Gastrocnemius medialis (tissue), 4 donors: ENCODE data around the gene SMYD2. TPM values are rescaled to one million over a fixed set of nuclear protein-coding genes. Genes with fewer than 3 reads are reported as not detected.
A peak's percentile ranks its signal among the peaks of the same experiment; 100 is the strongest.

ENCODE experiments used
- ATAC-seq, 2 donors: fragments of 150-250 bp; one replicate each; pipeline ENCODE4 v1.9.1; 2016
- DNase-seq, 2 donors: peaks; one replicate each; pipeline ENCODE4 v3.0.0-alpha.2; 2019
- H3K27ac ChIP-seq, 4 donors: fragments of 200-600 bp; sonication (generic); 1 replicate in 1 of 4; 2 replicates in 3 of 4; pipeline ENCODE4 v1.5.1; 2016 to 2018; ENCODE audit warnings: mild to moderate bottlenecking in 2 of 4, moderate library complexity in 1 of 4
- H3K27me3 ChIP-seq, 3 donors: fragments of 200-600 bp; sonication (generic) in 2 of 3; 1 replicate in 1 of 3; 2 replicates in 2 of 3; pipeline versions ENCODE4 v1.5.1 to v1.6.0; 2016 to 2019; ENCODE audit warnings: mild to moderate bottlenecking in 1 of 3, moderate library complexity in 1 of 3
- H3K36me3 ChIP-seq, 2 donors: fragments of 200-600 bp; sonication (generic) in 1 of 2; one replicate each; pipeline ENCODE4 v1.5.1; 2017 to 2018
- H3K4me1 ChIP-seq, 2 donors: fragments of 200-600 bp; sonication (generic) in 1 of 2; one replicate each; pipeline ENCODE4 v1.5.1; 2016 to 2017; ENCODE audit warnings: mild to moderate bottlenecking in 2 of 2
- H3K4me3 ChIP-seq, 4 donors: fragments of 200-600 bp; sonication (generic) in 3 of 4; 1 replicate in 1 of 4; 2 replicates in 3 of 4; pipeline ENCODE4 v1.5.1; 2016 to 2019; ENCODE audit warnings: mild to moderate bottlenecking in 2 of 4
- H3K9me3 ChIP-seq, 3 donors: fragments of 200-600 bp; sonication (generic) in 2 of 3; 1 replicate in 1 of 3; 2 replicates in 2 of 3; pipeline ENCODE4 v1.5.1; 2016 to 2019
- POLR2A ChIP-seq, 2 donors: fragments of 450-650 bp; IDR thresholded peaks; one replicate each; pipeline ENCODE4 v1.6.1; 2017; ENCODE audit warnings: antibody characterized with exemption in 2 of 2, mild to moderate bottlenecking in 2 of 2, moderate library complexity in 2 of 2
- in situ Hi-C, 4 donors: fragments of 200-750 bp; cut with MboI; loops; one replicate each; pipeline versions ENCODE4 v1.15.0 to v1.8.0; 2017; ENCODE audit warnings: low sequenced_read_pairs in 4 of 4
- intact Hi-C: fragments of 100-400 bp; cut with DNase I; formaldehyde crosslinking; loops from one replicate; pipeline ENCODE4 v1.15.1; 2023; ENCODE audit warnings: low total_unique reads
- total RNA-seq, 4 donors: library from RNA; depleted of rRNA; stranded (reverse); fragments of >200 nt; gene quantifications; one replicate each; pipeline versions ENCODE4 v1.1.0 to v1.2.3, GENCODE V29; 2016
- TF ChIP-seq, protein P1 (sequence below), 5 experiments: fragments of 450-650 bp in 3 of 5; fragments of 200-600 bp in 2 of 5; sonication (generic) in 2 of 5; IDR thresholded peaks in 4 of 5; conservative IDR thresholded peaks in 1 of 5; 1 replicate in 4 of 5; 2 replicates in 1 of 5; pipeline ENCODE4 v1.5.1; 2016 to 2019; ENCODE audit warnings: antibody characterized with exemption in 5 of 5, mild to moderate bottlenecking in 3 of 5, moderate library complexity in 3 of 5

Gene SMYD2
- total RNA-seq, 4 donors from 2014 or later, result 57.2 to 112 (median 80.4) TPM

DNA sequence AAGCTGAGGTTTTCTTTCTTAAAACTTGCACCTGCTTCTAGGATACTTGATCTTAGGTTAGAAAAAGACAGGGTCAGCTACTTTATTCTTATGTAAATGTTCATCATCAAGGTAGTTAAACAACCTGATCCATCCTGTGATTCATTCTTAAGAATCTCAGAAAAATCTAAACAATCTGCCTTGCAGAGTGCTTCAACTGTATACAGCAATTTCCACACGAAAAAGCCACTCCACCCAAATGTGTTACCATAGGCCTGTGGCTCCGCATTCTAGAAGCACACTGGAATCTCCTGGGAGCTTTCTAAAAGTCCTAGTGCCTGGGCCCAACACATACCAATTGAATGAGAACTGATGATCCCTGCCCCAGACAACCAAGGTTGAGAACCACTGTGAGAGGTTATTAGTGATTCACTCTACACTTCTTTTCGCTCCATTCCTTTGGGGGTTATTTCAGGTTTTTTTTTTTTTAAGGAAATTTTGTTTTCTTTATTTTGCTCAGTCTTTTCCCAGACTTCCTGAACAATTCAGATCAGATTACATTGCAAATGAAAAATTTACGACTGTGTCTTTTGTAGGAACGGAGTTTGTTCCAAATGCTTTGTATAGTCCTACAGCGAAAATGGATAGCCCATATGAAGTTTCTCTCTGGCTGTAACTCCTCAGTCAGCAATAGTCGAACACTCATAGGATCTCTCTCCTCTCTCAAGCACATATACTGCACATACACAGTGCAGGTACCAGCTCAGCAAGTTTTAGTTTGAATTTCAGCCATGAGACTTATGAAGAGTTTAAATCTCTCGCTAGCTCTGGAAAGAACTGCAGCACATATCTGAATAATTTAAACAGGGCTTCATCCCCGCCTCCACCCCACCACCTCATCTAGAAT lies 16.1 kb downstream of the SMYD2 start:
- H3K4me1 ChIP-seq, result peaks cover 24 to 34% of the 10 kb centered on the region in 2 donors
- ATAC-seq, result peak; percentile 94 to 97

DNA sequence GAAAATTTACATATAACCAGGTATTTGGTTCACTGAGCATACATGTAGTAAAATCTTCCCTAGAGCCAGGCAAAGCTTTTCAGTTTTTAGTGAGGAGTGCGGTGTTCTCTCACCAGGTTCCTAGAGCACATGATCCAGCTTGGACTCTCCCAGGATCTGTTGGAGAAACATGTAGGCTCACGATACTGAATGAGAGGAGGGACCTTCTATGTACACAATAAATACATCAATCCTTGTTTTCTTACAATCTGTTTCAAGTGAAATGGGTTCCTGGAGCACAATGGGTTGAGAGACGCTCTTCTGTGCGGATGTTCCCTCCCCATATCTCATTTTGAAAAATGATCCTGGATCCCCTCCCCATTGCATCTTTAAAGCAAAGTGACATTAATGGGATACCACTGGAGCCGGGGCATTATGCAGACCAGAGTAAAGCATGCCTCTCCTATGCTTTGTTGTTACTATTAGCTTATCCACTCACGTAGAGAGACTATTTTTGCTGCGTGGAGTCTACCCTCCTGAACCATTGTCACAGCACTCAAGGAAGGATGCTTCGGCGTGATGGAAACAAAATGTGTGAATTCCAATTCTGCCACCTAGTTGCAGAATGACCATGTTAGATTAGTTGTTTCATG lies 19.3 kb downstream of the SMYD2 start:
- Histone ChIP-seq H3K4me3 (no peak overlapping the region), H3K27me3 (no peaks in the 10 kb centered on the region), H3K27ac (no peak overlapping the region), H3K36me3 (no peaks in the 10 kb centered on the region), H3K9me3 (no peaks in the 10 kb centered on the region), H3K4me1 (peaks cover 19 to 31% of the 10 kb centered on the region in 2 donors)
- in situ Hi-C loops (no loop called here), intact Hi-C loops (no loop called here)
- no peak for ATAC-seq
- no peak for DNase-seq
- no peak for TF ChIP-seq POLR2A (IDR thresholded peaks at IDR 0.05)
- TF ChIP-seq, protein P1, sequence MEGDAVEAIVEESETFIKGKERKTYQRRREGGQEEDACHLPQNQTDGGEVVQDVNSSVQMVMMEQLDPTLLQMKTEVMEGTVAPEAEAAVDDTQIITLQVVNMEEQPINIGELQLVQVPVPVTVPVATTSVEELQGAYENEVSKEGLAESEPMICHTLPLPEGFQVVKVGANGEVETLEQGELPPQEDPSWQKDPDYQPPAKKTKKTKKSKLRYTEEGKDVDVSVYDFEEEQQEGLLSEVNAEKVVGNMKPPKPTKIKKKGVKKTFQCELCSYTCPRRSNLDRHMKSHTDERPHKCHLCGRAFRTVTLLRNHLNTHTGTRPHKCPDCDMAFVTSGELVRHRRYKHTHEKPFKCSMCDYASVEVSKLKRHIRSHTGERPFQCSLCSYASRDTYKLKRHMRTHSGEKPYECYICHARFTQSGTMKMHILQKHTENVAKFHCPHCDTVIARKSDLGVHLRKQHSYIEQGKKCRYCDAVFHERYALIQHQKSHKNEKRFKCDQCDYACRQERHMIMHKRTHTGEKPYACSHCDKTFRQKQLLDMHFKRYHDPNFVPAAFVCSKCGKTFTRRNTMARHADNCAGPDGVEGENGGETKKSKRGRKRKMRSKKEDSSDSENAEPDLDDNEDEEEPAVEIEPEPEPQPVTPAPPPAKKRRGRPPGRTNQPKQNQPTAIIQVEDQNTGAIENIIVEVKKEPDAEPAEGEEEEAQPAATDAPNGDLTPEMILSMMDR (IDR thresholded peaks at IDR 0.05 in 4 of 5, conservative IDR thresholded peaks at IDR 0.05 in 1 of 5), result no peak

More for the DNA sequence above, 16.1 kb downstream of the SMYD2 start:
- H3K36me3 ChIP-seq, result no peaks in the 10 kb centered on the region
- H3K27ac ChIP-seq, result peak overlapping the region; percentile 51 to 79 (median 65)
- H3K27me3 ChIP-seq, result no peaks in the 10 kb centered on the region
- peak overlapping the region in 3 of 4 donors; percentile 5 to 12 (median 11) for H3K4me3 ChIP-seq
- in situ Hi-C loops, result no loop called here
- TF ChIP-seq POLR2A (IDR thresholded peaks at IDR 0.05), result no peak
- TF ChIP-seq, protein P1 (IDR thresholded peaks at IDR 0.05 in 4 of 5, conservative IDR thresholded peaks at IDR 0.05 in 1 of 5), result no peak
- intact Hi-C loops, result loop anchor here (5.0 kb wide), 1 partner anchor 35 kb away; no protein-coding TSS in a partner anchor
- no peak for DNase-seq
- H3K9me3 ChIP-seq, result no peaks in the 10 kb centered on the region

DNA sequence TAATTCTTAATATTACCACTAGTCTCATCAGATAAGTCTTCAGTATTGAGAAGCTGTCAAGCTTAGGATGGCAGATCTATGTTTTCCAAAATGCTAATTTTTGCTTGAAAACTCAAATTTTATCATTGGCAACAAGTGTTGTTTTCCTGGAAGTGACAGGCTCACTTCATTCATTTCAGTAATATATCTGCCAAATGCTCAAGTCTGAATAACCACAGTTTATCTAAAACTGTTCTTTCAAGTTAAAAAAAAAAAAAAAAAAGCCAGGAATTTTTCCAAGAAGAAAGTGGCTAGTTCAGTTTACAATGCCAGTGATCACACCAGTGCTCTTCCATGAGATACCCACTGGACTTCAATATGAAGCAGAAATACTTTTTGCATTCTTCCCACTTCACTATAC lies 20.6 kb downstream of the SMYD2 start:
- DNase-seq (no peak), ATAC-seq (no peak)
- Histone ChIP-seq H3K9me3 (no peaks in the 10 kb centered on the region), H3K36me3 (no peaks in the 10 kb centered on the region), H3K27me3 (no peaks in the 10 kb centered on the region), H3K4me3 (no peak overlapping the region), H3K4me1 (peaks cover 7 to 19% of the 10 kb centered on the region in 2 donors), H3K27ac (no peak overlapping the region)
- TF ChIP-seq, protein P1 (IDR thresholded peaks at IDR 0.05 in 4 of 5, conservative IDR thresholded peaks at IDR 0.05 in 1 of 5), result no peak
- no peak for TF ChIP-seq POLR2A (IDR thresholded peaks at IDR 0.05)
- in situ Hi-C loops (no loop called here), intact Hi-C loops (no loop called here)

DNA sequence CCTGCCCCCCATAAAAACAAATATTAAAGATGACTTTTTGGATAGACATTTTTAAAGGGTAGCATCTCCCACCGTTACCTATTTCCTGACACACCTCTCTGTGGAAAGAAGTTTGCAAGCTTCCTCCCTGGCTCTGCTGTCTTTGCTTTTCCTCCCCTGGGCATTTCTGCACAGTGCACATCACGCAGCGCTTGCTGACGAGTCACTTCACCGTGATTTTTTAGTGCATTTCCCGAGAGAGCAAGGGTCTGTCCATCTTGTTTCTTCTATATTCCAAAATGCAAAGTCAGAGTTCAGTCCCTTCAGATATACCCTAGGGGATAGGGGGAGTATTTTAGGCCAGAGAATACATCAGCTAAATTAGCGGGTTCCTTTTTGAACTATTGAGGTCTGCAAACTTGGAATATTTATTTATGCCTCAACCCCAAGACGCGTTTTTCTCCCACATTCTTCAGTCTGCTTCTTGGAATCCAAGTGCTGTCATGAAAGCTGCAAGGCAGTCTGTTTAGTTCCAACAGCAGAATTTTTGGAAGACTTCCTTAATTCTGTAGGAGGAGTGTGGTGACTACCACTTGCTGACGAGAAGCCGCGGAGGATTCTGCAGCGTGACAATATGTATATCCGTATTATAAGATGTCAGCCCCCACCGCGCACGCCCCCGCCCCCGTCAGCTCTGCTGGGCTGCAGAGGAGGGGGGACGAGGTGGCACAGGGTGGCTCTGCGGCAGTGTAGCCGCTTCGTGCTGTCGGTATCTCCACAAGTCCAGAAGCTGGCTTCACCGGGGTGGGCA lies 22.4 kb downstream of the SMYD2 start:
- H3K36me3 ChIP-seq, result no peaks in the 10 kb centered on the region
- intact Hi-C loops, result no loop called here
- H3K4me3 ChIP-seq, result no peak overlapping the region
- no peaks in the 10 kb centered on the region for H3K27me3 ChIP-seq
- no peak for TF ChIP-seq POLR2A (IDR thresholded peaks at IDR 0.05)
- TF ChIP-seq, protein P1 (IDR thresholded peaks at IDR 0.05 in 4 of 5, conservative IDR thresholded peaks at IDR 0.05 in 1 of 5), result no peak
- ATAC-seq (no peak), DNase-seq (no peak)
- H3K9me3 ChIP-seq, result no peaks in the 10 kb centered on the region
- peaks cover 0 to 6% of the 10 kb centered on the region in 2 donors for H3K4me1 ChIP-seq
- in situ Hi-C loops, result no loop called here
- H3K27ac ChIP-seq, result no peak overlapping the region
